Gastroesophageal sphincter (tissue), 4 donors: ENCODE measurements around the gene AGPAT4. TPM values are rescaled to one million over a fixed set of nuclear protein-coding genes. Genes with fewer than 3 reads are reported as not detected.
"Not testable (repeated sequence)": the region's sequence is repeated elsewhere in the genome, so short reads cannot be mapped to it uniquely, and the experiment has no call there.

Experiments used
- ATAC-seq: fragments of 150-250 bp; one replicate; pipeline ENCODE4 v1.9.1; 2016; ENCODE audit warnings: mild to moderate bottlenecking, moderate library complexity
- H3K27ac ChIP-seq, 4 donors: fragments of 200-600 bp; sonication (generic) in 3 of 4; 1 replicate in 3 of 4; 2 replicates in 1 of 4; pipeline ENCODE4 v1.5.1; 2016 to 2019
- H3K27me3 ChIP-seq: fragments of 200-600 bp; sonication (generic); one replicate; pipeline ENCODE4 v1.5.1; 2019
- H3K36me3 ChIP-seq, 2 donors: fragments of 200-600 bp; sonication (generic); one replicate each; pipeline ENCODE4 v1.5.1; 2019; ENCODE audit warnings: control low read depth in 1 of 2
- H3K4me1 ChIP-seq, 3 donors: fragments of 200-600 bp; sonication (generic); 1 replicate in 2 of 3; 2 replicates in 1 of 3; pipeline ENCODE4 v1.5.1; 2016 to 2019; ENCODE audit warnings: control low read depth in 2 of 3
- H3K4me3 ChIP-seq, 2 donors: fragments of 200-600 bp; sonication (generic); one replicate each; pipeline ENCODE4 v1.5.1; 2019; ENCODE audit warnings: mild to moderate bottlenecking in 1 of 2, moderate library complexity in 1 of 2
- H3K9me3 ChIP-seq, 3 donors: fragments of 200-600 bp; sonication (generic); one replicate each; pipeline ENCODE4 v1.5.1; 2017 to 2019; ENCODE audit warnings: control low read depth in 2 of 3
- EP300 ChIP-seq: sonication (generic); formaldehyde crosslinking; IDR thresholded peaks from one replicate; pipeline ENCODE4 v1.6.1; 2017; ENCODE audit warnings: antibody characterized with exemption, mild to moderate bottlenecking
- POLR2A ChIP-seq, 2 donors: fragments of 450-650 bp; IDR thresholded peaks; one replicate each; pipeline ENCODE4 v1.6.1; 2017; ENCODE audit warnings: antibody characterized with exemption in 2 of 2, mild to moderate bottlenecking in 2 of 2, moderate library complexity in 1 of 2
- POLR2AphosphoS5 ChIP-seq: sonication (generic); formaldehyde crosslinking; IDR thresholded peaks from one replicate; pipeline ENCODE4 v1.6.1; 2017; ENCODE audit warnings: antibody characterized with exemption
- WGBS, 2 donors: methylation state at CpG; one replicate each; pipeline ENCODE4 v1.1.5; 2018; ENCODE audit warnings: low coverage in 1 of 2; 5-methylcytosine and 5-hydroxymethylcytosine counted together
- total RNA-seq, 4 donors: library from RNA; depleted of rRNA; stranded (reverse); fragments of >200 nt; gene quantifications; one replicate each; pipeline ENCODE4 v1.1.0, GENCODE V29; 2016
- TF ChIP-seq, protein P1 (sequence below), 4 experiments: fragments of 200-600 bp in 2 of 4; fragments of 450-650 bp in 2 of 4; sonication (generic) in 1 of 4; IDR thresholded peaks; one replicate each; pipeline ENCODE4 v1.5.1; 2017 to 2019; ENCODE audit warnings: antibody characterized with exemption in 4 of 4, mild to moderate bottlenecking in 2 of 4, moderate library complexity in 2 of 4

Gene AGPAT4, protein sequence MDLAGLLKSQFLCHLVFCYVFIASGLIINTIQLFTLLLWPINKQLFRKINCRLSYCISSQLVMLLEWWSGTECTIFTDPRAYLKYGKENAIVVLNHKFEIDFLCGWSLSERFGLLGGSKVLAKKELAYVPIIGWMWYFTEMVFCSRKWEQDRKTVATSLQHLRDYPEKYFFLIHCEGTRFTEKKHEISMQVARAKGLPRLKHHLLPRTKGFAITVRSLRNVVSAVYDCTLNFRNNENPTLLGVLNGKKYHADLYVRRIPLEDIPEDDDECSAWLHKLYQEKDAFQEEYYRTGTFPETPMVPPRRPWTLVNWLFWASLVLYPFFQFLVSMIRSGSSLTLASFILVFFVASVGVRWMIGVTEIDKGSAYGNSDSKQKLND
- 10 to 100 TPM in 2 of 4 donors, 1 to 10 TPM in 2; 7.2 to 10.8 (median 9.1) TPM for total RNA-seq

DNA sequence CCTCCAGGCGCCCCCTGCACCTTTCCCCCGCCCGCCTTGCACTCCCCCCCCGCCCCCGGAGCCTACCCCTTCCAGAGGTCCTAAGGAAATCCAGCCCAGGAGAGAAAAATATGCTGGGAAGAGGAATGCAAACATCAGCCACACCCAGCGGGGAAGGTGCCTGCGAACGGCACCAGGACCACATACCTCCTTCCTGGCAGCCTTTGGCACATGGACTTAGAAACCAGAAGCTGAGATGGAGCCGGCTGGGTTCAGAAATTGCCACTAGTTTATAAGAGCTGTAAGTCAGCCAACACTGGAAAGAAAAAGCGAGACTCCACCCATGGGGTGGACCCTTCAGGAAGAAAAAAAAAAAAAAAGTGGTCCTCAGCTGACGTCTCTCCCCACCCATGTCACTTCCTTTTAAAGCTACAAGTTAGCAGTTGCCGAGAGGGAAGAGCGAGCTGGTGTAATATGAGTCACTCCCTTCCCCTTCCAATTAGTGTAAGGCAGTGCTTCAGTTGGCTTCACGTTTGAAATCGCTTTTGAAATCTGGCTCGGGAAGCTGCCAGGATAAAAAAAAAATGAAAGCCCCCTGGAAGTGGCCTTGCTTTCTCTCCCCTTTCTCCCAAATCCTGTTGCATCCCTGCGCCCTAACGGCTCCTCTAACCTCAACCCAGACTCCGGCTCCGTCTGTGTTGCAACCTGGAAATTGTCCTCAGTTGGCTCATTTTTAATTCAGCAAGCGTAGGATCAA lies at the start of gene AGPAT4:
Gene AGPAT4 (minus strand): TSS at position 310 of the 736 bp plus-strand sequence. CDS start 41,848 bp downstream, outside the sequence.
- Histone ChIP-seq H3K4me3 (peak within 1 kb of the TSS; percentile 77 to 97), H3K27me3 (no peaks in the 10 kb centered on the region), H3K9me3 (no peaks in the 10 kb centered on the region), H3K4me1 (peaks cover 0 to 36% (median 5%) of the 10 kb centered on the region in 3 donors), H3K27ac (peak within 1 kb of the TSS; percentile 72 to 86 (median 79)), H3K36me3 (no peaks in the 10 kb centered on the region)
- TF ChIP-seq, protein P1, sequence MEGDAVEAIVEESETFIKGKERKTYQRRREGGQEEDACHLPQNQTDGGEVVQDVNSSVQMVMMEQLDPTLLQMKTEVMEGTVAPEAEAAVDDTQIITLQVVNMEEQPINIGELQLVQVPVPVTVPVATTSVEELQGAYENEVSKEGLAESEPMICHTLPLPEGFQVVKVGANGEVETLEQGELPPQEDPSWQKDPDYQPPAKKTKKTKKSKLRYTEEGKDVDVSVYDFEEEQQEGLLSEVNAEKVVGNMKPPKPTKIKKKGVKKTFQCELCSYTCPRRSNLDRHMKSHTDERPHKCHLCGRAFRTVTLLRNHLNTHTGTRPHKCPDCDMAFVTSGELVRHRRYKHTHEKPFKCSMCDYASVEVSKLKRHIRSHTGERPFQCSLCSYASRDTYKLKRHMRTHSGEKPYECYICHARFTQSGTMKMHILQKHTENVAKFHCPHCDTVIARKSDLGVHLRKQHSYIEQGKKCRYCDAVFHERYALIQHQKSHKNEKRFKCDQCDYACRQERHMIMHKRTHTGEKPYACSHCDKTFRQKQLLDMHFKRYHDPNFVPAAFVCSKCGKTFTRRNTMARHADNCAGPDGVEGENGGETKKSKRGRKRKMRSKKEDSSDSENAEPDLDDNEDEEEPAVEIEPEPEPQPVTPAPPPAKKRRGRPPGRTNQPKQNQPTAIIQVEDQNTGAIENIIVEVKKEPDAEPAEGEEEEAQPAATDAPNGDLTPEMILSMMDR (IDR thresholded peaks at IDR 0.05), result no peak
- TF ChIP-seq POLR2AphosphoS5, result peak; percentile 78
- no peak for TF ChIP-seq EP300
- TF ChIP-seq POLR2A (IDR thresholded peaks at IDR 0.05), result no peak
- ATAC-seq, result peak; percentile 96
- WGBS, 2 donors, result 0 to 2% methylated on average over 4 to 12 of the region's 21 CpGs

DNA sequence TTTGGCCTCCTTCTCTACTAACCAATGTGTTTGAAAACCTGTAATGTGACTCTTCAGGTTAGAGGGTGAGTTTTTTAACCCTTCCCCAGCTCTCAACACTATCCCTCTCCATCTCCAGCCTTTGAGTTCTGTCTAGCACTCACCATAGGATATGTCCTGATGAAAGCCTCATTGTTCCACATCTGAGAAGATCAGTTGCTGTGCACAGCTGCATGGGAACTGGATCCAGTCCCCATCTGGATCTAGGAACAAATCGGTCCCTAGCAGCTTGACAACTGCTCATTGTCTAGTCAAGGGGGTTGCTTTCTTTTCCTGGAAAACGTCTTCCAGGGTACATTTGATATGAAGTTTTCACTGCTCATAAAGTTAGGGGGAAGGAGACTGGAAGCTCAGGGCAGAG lies 45.4 kb upstream of the AGPAT4 start:
- no peaks in the 10 kb centered on the region for H3K4me1 ChIP-seq
- no peak overlapping the region for H3K27ac ChIP-seq
- no peak for TF ChIP-seq POLR2A (IDR thresholded peaks at IDR 0.05)
- TF ChIP-seq EP300, result no peak
- TF ChIP-seq, protein P1 (IDR thresholded peaks at IDR 0.05), result no peak
- no peak for TF ChIP-seq POLR2AphosphoS5
- H3K36me3 ChIP-seq, result no peaks in the 10 kb centered on the region
- peaks cover 0 to 13% (median 0%) of the 10 kb centered on the region in 3 donors for H3K9me3 ChIP-seq
- WGBS, 2 donors, result 51 to 65% methylated on average over 2 of the region's 2 CpGs
- no peak overlapping the region for H3K4me3 ChIP-seq
- ATAC-seq, result no peak
- H3K27me3 ChIP-seq, result no peaks in the 10 kb centered on the region

DNA sequence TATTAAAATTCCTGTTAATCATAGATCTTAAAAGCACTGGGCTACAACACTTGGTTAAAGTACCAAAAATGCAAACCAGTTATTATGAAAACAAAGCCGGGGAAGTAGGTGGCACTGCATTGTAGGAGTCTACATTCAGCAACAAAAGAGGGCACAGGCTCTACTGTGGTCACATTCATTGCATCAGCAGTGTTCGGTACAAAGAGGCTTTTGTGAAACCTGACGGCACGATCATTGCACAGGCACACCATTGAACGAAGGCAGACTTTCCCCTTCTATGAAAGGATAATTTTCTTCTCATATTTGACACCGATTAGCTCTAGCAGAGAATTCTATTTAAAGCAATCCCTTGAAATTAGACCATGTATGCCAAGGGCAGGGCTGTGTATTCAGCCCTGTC lies 44.6 kb upstream of the AGPAT4 start:
- Histone ChIP-seq H3K27ac (no peak overlapping the region), H3K9me3 (peaks cover 0 to 14% (median 0%) of the 10 kb centered on the region in 3 donors), H3K27me3 (no peaks in the 10 kb centered on the region), H3K4me3 (no peak overlapping the region), H3K36me3 (no peaks in the 10 kb centered on the region), H3K4me1 (no peaks in the 10 kb centered on the region)
- ATAC-seq, result no peak
- WGBS, 2 donors, result 72 to 94% methylated on average over 5 to 6 of the region's 6 CpGs
- TF ChIP-seq, protein P1 (IDR thresholded peaks at IDR 0.05), result no peak
- no peak for TF ChIP-seq POLR2A (IDR thresholded peaks at IDR 0.05)
- no peak for TF ChIP-seq POLR2AphosphoS5
- no peak for TF ChIP-seq EP300

DNA sequence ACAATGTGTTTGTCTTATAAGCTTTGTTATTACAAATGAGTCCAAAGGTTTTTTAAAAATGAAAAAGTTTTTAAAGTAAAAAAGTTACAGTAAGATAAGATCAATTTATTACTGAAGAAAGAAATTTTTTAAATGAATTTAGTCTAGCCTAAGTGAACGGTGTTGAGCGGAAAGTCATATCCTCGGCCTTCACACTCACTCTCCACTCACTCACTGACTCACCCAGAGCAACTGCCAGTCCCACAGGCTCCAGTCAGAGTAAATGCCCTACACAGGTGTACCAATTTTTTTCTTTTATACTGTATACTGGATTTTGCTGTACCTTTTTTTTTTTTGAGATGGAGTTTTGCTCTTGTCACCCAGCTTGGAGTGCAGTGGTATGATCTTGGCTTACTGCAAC lies 42.7 kb upstream of the AGPAT4 start:
- Histone ChIP-seq H3K27me3 (no peaks in the 10 kb centered on the region), H3K4me1 (no peaks in the 10 kb centered on the region), H3K36me3 (no peaks in the 10 kb centered on the region), H3K27ac (no peak overlapping the region), H3K4me3 (no peak overlapping the region), H3K9me3 (peaks cover 0 to 14% (median 0%) of the 10 kb centered on the region in 3 donors)
- no peak for ATAC-seq
- TF ChIP-seq EP300, result no peak
- TF ChIP-seq, protein P1 (IDR thresholded peaks at IDR 0.05), result no peak
- TF ChIP-seq POLR2A (IDR thresholded peaks at IDR 0.05), result no peak
- TF ChIP-seq POLR2AphosphoS5, result no peak
- 95 to 97% methylated on average over 3 of the region's 3 CpGs for WGBS, 2 donors

DNA sequence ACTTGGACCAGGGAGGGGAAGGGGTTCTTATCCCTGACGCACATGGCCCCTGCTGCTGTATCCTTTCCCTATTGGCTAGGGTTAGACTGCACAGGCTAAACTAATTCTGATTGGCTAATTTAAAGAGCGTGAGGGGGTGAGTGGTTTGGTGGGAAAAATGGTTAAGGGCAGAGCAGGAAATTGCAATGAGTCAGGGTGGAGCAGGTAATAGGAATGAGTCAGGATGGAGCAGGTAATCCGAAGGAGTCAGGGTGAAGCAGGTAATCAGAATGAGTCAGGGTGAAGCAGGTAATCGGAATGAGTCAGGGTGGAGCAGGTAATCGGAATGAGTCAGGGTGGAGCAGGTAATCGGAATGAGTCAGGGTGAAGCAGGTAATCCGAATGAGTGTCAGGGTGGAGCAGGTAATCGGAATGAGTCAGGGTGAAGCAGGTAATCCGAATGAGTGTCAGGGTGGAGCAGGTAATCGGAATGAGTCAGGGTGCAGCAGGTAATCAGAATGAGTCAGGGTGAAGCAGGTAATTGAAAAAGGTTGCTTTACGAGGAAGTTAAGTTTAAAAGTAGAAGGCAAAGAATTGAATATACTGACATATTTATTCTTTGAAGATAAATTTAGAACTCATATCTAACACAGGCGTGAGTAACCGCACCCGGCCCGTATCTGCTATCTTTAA lies 41.5 kb upstream of the AGPAT4 start:
- not testable (repeated sequence) for H3K27me3 ChIP-seq, ATAC-seq, H3K4me3 ChIP-seq, H3K36me3 ChIP-seq, H3K27ac ChIP-seq, H3K4me1 ChIP-seq
- 84 to 89% methylated on average over 13 to 15 of the region's 15 CpGs for WGBS, 2 donors
- H3K9me3 ChIP-seq, result peaks cover 0 to 14% (median 0%) of the 10 kb centered on the region in 3 donors

DNA sequence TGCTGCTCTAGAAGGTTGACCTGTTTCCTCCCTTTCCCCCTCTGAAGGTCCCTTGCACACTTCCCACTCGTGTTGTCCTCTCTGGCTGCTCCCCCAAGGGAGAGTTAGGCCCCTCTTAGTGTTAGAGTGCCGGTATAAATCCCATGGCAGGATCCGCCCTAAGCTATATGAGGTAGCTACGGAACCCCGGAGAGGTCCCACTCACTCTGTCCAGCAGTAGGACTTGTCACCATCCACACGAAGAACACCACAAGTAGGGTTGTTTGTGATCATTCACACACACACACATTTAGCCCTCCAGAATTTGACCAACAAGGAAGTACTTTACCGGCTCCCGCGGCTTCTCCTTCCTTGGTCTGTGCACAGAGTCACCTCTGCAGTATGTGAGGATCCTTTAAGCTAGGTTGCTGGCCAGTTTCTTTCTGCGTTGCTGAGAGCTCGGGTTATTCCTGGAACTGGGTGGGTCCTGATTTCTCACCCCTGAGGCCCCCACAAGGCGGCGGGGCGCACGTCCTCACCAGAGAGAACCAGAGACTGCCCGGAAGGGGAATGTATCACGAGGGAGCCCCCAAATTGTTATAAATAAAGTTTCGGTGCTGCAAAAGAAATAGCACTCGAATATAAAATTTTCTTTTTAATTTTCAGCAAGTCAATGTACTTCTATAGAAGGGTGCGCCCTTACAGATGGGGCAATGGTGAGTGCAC lies 40.8 kb upstream of the AGPAT4 start:
- H3K4me1 ChIP-seq, H3K27me3 ChIP-seq, ATAC-seq, H3K27ac ChIP-seq, H3K36me3 ChIP-seq, H3K4me3 ChIP-seq: not testable (repeated sequence)
- WGBS, 2 donors, result 93 to 100% methylated on average over 6 to 19 of the region's 20 CpGs
- H3K9me3 ChIP-seq, result peaks cover 0 to 14% (median 0%) of the 10 kb centered on the region in 3 donors
